GM23338 (cell line): ENCODE results near the gene TNNI3K. TPM values are rescaled to one million over a fixed set of nuclear protein-coding genes. Genes with fewer than 3 reads are reported as not detected.

Experiments
- ATAC-seq: fragments of 200-7000 bp; cut with Tn5 transposase; 3 replicates; pipeline ENCODE4 v1.9.1; 2020
- DNase-seq: peaks from one replicate; pipeline ENCODE4 v3.0.0-alpha.2; 2015; ENCODE audit warnings: low spot score
- H2AFZ ChIP-seq: fragments of 200-600 bp; sonication (generic); 2 replicates; pipeline ENCODE4 v1.8.0; 2016; ENCODE audit warnings: antibody characterized with exemption, mild to moderate bottlenecking, moderate library complexity
- H3F3A ChIP-seq: fragments of 200-600 bp; sonication (generic); replicated peaks from 2 replicates; pipeline ENCODE4 v1.8.0; 2017; ENCODE audit warnings: antibody characterized with exemption, mixed run types, low read depth
- H3K27ac ChIP-seq: fragments of 200-600 bp; sonication (generic); 2 replicates; pipeline ENCODE4 v1.6.1; 2016; ENCODE audit warnings: low read depth
- H3K27me3 ChIP-seq: fragments of 200-600 bp; sonication (generic); 2 replicates; pipeline ENCODE4 v1.8.0; 2016; ENCODE audit warnings: mild to moderate bottlenecking, mixed run types, moderate library complexity; ENCODE audit not compliant: insufficient read depth
- H3K36me3 ChIP-seq: fragments of 200-600 bp; sonication (generic); 2 replicates; pipeline ENCODE4 v1.8.0; 2016; ENCODE audit warnings: mild to moderate bottlenecking; ENCODE audit not compliant: insufficient read depth
- H3K4me1 ChIP-seq: fragments of 200-600 bp; sonication (generic); 2 replicates; pipeline ENCODE4 v1.8.0; 2016; ENCODE audit warnings: mild to moderate bottlenecking, moderate library complexity; ENCODE audit not compliant: insufficient read depth
- H3K4me2 ChIP-seq: fragments of 200-600 bp; sonication (generic); 2 replicates; pipeline ENCODE4 v1.7.1; 2017; ENCODE audit warnings: mixed run types
- H3K4me3 ChIP-seq: fragments of 200-600 bp; sonication (generic); 2 replicates; pipeline ENCODE4 v1.6.1; 2016; ENCODE audit warnings: mixed run types
- H3K79me2 ChIP-seq: fragments of 200-600 bp; sonication (generic); replicated peaks from 2 replicates; pipeline ENCODE4 v1.8.0; 2017; ENCODE audit warnings: mild to moderate bottlenecking; ENCODE audit not compliant: insufficient read depth
- H3K9me2 ChIP-seq: fragments of 200-600 bp; sonication (generic); 2 replicates; pipeline ENCODE4 v1.8.0; 2017; ENCODE audit not compliant: insufficient read depth
- H4K20me1 ChIP-seq: fragments of 200-600 bp; sonication (generic); replicated peaks from 2 replicates; pipeline ENCODE4 v1.8.0; 2017; ENCODE audit warnings: mild to moderate bottlenecking; ENCODE audit not compliant: insufficient read depth
- H3K27ac Mint-ChIP-seq: 2 replicates; pipeline ENCODE4 v1.8.0; 2020; ENCODE audit warnings: inconsistent platforms, mild to moderate bottlenecking, moderate library complexity, mixed read lengths
- H3K27me3 Mint-ChIP-seq: 3 replicates; pipeline ENCODE4 v1.8.0; 2022; ENCODE audit warnings: low read depth, mild to moderate bottlenecking, moderate library complexity, mixed read lengths, inconsistent platforms; ENCODE audit not compliant: insufficient read depth, poor library complexity
- H3K36me3 Mint-ChIP-seq: 3 replicates; pipeline ENCODE4 v1.8.0; 2021; ENCODE audit warnings: low read depth, mild to moderate bottlenecking, inconsistent platforms, moderate library complexity, mixed read lengths
- H3K4me1 Mint-ChIP-seq: 3 replicates; pipeline ENCODE4 v1.8.0; 2020; ENCODE audit warnings: mild to moderate bottlenecking, inconsistent platforms, mixed read lengths
- H3K4me3 Mint-ChIP-seq: 3 replicates; pipeline ENCODE4 v1.8.0; 2021; ENCODE audit warnings: moderate library complexity, mild to moderate bottlenecking, inconsistent platforms, mixed read lengths
- H3K9me3 Mint-ChIP-seq: 3 replicates; pipeline ENCODE4 v1.8.0; 2020; ENCODE audit warnings: moderate library complexity, mild to moderate bottlenecking, inconsistent platforms, mixed read lengths
- CREB1 ChIP-seq: fragments of 250-450 bp; sonication (Bioruptor Pico); IDR thresholded peaks from 2 replicates; pipeline ENCODE4 v1.5.0; 2020; ENCODE audit warnings: low read depth, mild to moderate bottlenecking, moderate library complexity
- EZH2phosphoT487 ChIP-seq: fragments of 200-600 bp; sonication (generic); IDR thresholded peaks from one replicate; pipeline ENCODE4 v1.8.1; 2018; ENCODE audit warnings: antibody characterized with exemption; ENCODE audit not compliant: unreplicated experiment
- JUNB ChIP-seq: IDR thresholded peaks from one replicate; pipeline ENCODE4 v1.6.1; 2016; ENCODE audit warnings: antibody characterized with exemption; ENCODE audit not compliant: unreplicated experiment
- NANOG ChIP-seq: IDR thresholded peaks from 2 replicates; pipeline ENCODE4 v1.6.1; 2016; ENCODE audit warnings: antibody characterized with exemption, borderline replicate concordance
- POLR2AphosphoS5 ChIP-seq: IDR thresholded peaks from 2 replicates; pipeline ENCODE4 v1.6.1; 2016; ENCODE audit warnings: antibody characterized with exemption, low read depth
- STAT1 ChIP-seq: IDR thresholded peaks from one replicate; pipeline ENCODE4 v1.6.1; 2016; ENCODE audit warnings: antibody characterized with exemption; ENCODE audit not compliant: unreplicated experiment
- ZNF114 ChIP-seq: fragments of 250-450 bp; sonication (Bioruptor Pico); IDR thresholded peaks from 2 replicates; pipeline ENCODE4 v1.5.0; 2020; ENCODE audit warnings: mild to moderate bottlenecking, moderate library complexity
- polyA plus RNA-seq: library from polyadenylated mRNA; unstranded; fragments of >200 nt; fragmentation: Nextera tagmentation; extraction: Ambion mirVana; gene quantifications from 2 replicates; pipeline ENCODE4 v1.2.1, GENCODE V29; 2016
- total RNA-seq: library from RNA; depleted of rRNA; stranded (reverse); fragments of >200 nt; shearing (Covaris generic); gene quantifications from 2 replicates; pipeline ENCODE4 v1.2.3, GENCODE V29; 2014
- TF ChIP-seq, protein P1 (sequence below): IDR thresholded peaks from one replicate; pipeline ENCODE4 v1.6.1; 2018; ENCODE audit warnings: antibody characterized with exemption; ENCODE audit not compliant: unreplicated experiment
- TF ChIP-seq, protein P2 (sequence below): IDR thresholded peaks from 2 replicates; pipeline ENCODE4 v1.6.1; 2016; ENCODE audit warnings: antibody characterized with exemption
- TF ChIP-seq, protein P3 (sequence below): fragments of 250-450 bp; sonication (Bioruptor Pico); IDR thresholded peaks from 2 replicates; pipeline ENCODE4 v1.5.0; 2020; ENCODE audit warnings: mild to moderate bottlenecking, moderate library complexity

The TNNI3K gene
- total and polyA plus RNA-seq, 2 experiments from 2014 or later: not detected

DNA sequence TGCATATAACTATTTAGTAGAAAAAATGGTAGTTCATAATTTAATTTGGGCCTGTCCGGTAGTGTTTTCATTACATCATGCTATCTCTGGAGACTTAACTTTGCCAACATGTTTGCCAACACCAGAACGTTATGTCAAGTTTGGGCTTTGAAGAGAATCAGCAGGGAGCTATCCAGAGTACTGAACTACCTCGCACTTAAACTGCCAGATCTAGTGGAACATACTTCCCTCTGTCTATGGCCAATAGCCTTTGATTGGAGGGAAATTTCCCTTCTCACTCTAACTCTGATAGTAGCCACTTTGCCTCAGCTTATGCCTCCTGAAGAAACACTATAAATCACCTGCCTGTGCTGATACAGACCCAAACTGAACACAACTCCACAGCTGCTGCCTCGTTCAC lies 267.2 kb downstream of the TNNI3K start:
- Histone ChIP-seq H3K36me3 (no peaks in the 10 kb centered on the region), H3K27me3 (no peaks in the 10 kb centered on the region), H3F3A (no peaks in the 10 kb centered on the region), H3K27ac (no peak overlapping the region), H2AFZ (no peak overlapping the region), H3K4me3 (no peak overlapping the region), H3K79me2 (no peaks in the 10 kb centered on the region), H3K9me2 (no peaks in the 10 kb centered on the region), H3K4me1 (peaks cover 24% of the 10 kb centered on the region), H4K20me1 (no peaks in the 10 kb centered on the region), H3K4me2 (no peak overlapping the region)
- ATAC-seq (peak; percentile 50), DNase-seq (peak; percentile 85)
- Mint-ChIP-seq H3K27ac (no peak overlapping the region), H3K4me1 (peaks cover 22% of the 10 kb centered on the region), H3K36me3 (no peaks in the 10 kb centered on the region), H3K4me3 (no peak overlapping the region), H3K27me3 (peaks cover 13% of the 10 kb centered on the region), H3K9me3 (no peaks in the 10 kb centered on the region)
- TF ChIP-seq, protein P1, sequence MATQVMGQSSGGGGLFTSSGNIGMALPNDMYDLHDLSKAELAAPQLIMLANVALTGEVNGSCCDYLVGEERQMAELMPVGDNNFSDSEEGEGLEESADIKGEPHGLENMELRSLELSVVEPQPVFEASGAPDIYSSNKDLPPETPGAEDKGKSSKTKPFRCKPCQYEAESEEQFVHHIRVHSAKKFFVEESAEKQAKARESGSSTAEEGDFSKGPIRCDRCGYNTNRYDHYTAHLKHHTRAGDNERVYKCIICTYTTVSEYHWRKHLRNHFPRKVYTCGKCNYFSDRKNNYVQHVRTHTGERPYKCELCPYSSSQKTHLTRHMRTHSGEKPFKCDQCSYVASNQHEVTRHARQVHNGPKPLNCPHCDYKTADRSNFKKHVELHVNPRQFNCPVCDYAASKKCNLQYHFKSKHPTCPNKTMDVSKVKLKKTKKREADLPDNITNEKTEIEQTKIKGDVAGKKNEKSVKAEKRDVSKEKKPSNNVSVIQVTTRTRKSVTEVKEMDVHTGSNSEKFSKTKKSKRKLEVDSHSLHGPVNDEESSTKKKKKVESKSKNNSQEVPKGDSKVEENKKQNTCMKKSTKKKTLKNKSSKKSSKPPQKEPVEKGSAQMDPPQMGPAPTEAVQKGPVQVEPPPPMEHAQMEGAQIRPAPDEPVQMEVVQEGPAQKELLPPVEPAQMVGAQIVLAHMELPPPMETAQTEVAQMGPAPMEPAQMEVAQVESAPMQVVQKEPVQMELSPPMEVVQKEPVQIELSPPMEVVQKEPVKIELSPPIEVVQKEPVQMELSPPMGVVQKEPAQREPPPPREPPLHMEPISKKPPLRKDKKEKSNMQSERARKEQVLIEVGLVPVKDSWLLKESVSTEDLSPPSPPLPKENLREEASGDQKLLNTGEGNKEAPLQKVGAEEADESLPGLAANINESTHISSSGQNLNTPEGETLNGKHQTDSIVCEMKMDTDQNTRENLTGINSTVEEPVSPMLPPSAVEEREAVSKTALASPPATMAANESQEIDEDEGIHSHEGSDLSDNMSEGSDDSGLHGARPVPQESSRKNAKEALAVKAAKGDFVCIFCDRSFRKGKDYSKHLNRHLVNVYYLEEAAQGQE: peak; percentile 92
- TF ChIP-seq POLR2AphosphoS5 (no peak), CREB1 (CRISPR knock-in tag) (no peak)
- TF ChIP-seq, protein P2, sequence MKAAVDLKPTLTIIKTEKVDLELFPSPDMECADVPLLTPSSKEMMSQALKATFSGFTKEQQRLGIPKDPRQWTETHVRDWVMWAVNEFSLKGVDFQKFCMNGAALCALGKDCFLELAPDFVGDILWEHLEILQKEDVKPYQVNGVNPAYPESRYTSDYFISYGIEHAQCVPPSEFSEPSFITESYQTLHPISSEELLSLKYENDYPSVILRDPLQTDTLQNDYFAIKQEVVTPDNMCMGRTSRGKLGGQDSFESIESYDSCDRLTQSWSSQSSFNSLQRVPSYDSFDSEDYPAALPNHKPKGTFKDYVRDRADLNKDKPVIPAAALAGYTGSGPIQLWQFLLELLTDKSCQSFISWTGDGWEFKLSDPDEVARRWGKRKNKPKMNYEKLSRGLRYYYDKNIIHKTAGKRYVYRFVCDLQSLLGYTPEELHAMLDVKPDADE: no peak

DNA sequence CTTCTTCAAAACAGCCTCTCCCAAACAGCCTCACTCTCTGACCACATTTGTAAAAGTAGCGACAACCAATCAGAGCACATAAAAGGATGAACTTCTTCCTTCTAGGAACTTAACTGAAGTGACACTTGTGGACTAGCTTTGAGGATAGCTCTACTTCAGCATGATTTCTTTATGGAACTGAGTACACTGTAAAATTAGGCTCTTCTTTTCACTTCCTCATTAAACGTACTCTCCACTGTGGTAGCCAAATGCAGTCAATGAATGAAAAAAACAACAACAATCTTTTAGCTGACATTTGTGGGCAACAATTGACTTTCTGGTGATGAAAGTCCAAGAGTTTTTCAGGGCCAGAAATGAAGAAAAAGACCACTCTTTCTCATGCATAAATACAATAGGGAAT lies 267.7 kb downstream of the TNNI3K start:
- Mint-ChIP-seq H3K4me1 (peaks cover 22% of the 10 kb centered on the region), H3K9me3 (no peaks in the 10 kb centered on the region), H3K36me3 (no peaks in the 10 kb centered on the region), H3K27me3 (peaks cover 13% of the 10 kb centered on the region), H3K27ac (no peak overlapping the region), H3K4me3 (no peak overlapping the region)
- H3K27me3 ChIP-seq: no peaks in the 10 kb centered on the region
- no peaks in the 10 kb centered on the region for H4K20me1 ChIP-seq
- no peaks in the 10 kb centered on the region for H3F3A ChIP-seq
- no peak for DNase-seq
- H3K79me2 ChIP-seq: no peaks in the 10 kb centered on the region
- no peak overlapping the region for H2AFZ ChIP-seq
- no peaks in the 10 kb centered on the region for H3K9me2 ChIP-seq
- no peak overlapping the region for H3K4me2 ChIP-seq
- no peak overlapping the region for H3K4me3 ChIP-seq
- H3K4me1 ChIP-seq: peaks cover 24% of the 10 kb centered on the region
- no peaks in the 10 kb centered on the region for H3K36me3 ChIP-seq
- H3K27ac ChIP-seq: no peak overlapping the region
- ATAC-seq: no peak
- TF ChIP-seq ZNF114 (CRISPR knock-in tag) (no peak), NANOG (no peak), STAT1 (no peak), EZH2phosphoT487 (no peak), POLR2AphosphoS5 (no peak), JUNB (no peak)
- TF ChIP-seq, protein P3, sequence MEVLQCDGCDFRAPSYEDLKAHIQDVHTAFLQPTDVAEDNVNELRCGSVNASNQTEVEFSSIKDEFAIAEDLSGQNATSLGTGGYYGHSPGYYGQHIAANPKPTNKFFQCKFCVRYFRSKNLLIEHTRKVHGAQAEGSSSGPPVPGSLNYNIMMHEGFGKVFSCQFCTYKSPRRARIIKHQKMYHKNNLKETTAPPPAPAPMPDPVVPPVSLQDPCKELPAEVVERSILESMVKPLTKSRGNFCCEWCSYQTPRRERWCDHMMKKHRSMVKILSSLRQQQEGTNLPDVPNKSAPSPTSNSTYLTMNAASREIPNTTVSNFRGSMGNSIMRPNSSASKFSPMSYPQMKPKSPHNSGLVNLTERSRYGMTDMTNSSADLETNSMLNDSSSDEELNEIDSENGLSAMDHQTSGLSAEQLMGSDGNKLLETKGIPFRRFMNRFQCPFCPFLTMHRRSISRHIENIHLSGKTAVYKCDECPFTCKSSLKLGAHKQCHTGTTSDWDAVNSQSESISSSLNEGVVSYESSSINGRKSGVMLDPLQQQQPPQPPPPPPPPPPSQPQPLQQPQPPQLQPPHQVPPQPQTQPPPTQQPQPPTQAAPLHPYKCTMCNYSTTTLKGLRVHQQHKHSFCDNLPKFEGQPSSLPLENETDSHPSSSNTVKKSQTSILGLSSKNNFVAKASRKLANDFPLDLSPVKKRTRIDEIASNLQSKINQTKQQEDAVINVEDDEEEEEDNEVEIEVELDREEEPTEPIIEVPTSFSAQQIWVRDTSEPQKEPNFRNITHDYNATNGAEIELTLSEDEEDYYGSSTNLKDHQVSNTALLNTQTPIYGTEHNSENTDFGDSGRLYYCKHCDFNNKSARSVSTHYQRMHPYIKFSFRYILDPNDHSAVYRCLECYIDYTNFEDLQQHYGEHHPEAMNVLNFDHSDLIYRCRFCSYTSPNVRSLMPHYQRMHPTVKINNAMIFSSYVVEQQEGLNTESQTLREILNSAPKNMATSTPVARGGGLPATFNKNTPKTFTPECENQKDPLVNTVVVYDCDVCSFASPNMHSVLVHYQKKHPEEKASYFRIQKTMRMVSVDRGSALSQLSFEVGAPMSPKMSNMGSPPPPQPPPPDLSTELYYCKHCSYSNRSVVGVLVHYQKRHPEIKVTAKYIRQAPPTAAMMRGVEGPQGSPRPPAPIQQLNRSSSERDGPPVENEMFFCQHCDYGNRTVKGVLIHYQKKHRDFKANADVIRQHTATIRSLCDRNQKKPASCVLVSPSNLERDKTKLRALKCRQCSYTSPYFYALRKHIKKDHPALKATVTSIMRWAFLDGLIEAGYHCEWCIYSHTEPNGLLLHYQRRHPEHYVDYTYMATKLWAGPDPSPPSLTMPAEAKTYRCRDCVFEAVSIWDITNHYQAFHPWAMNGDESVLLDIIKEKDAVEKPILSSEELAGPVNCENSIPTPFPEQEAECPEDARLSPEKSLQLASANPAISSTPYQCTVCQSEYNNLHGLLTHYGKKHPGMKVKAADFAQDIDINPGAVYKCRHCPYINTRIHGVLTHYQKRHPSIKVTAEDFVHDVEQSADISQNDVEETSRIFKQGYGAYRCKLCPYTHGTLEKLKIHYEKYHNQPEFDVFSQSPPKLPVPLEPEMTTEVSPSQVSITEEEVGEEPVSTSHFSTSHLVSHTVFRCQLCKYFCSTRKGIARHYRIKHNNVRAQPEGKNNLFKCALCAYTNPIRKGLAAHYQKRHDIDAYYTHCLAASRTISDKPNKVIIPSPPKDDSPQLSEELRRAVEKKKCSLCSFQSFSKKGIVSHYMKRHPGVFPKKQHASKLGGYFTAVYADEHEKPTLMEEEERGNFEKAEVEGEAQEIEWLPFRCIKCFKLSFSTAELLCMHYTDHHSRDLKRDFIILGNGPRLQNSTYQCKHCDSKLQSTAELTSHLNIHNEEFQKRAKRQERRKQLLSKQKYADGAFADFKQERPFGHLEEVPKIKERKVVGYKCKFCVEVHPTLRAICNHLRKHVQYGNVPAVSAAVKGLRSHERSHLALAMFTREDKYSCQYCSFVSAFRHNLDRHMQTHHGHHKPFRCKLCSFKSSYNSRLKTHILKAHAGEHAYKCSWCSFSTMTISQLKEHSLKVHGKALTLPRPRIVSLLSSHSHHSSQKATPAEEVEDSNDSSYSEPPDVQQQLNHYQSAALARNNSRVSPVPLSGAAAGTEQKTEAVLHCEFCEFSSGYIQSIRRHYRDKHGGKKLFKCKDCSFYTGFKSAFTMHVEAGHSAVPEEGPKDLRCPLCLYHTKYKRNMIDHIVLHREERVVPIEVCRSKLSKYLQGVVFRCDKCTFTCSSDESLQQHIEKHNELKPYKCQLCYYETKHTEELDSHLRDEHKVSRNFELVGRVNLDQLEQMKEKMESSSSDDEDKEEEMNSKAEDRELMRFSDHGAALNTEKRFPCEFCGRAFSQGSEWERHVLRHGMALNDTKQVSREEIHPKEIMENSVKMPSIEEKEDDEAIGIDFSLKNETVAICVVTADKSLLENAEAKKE (CRISPR knock-in tag): no peak
